ENCODE results near the gene MGAT4C. TPM values are rescaled to one million over a fixed set of nuclear protein-coding genes. Genes with fewer than 3 reads are reported as not detected.

MGAT4C gene
- total and polyA plus RNA-seq, 2 of the 8 experiments (the other 6 are each of a cell fraction or from before 2014, with no cell fraction given), result 1.6 to 2.5 TPM

GRCh38 chr12:86138770-86139169 is 117.4 kb downstream of the MGAT4C start (continued):
- TF ChIP-seq GTF2F1 (IDR thresholded peaks at IDR 0.05; ENCODE audit: borderline replicate concordance, low read depth, low read length) (no peak), CREB1 (IDR thresholded peaks at IDR 0.05) (no peak), TAF7 (optimal IDR thresholded peaks at IDR 0.05; ENCODE audit: borderline replicate concordance, low read depth, low read length) (no peak), TAF1 (IDR thresholded peaks at IDR 0.05; ENCODE audit: low read depth, low read length) (no peak)

All from H1 (cell line).